Measurements from ENCODE around the gene CTBP2.

DNA sequence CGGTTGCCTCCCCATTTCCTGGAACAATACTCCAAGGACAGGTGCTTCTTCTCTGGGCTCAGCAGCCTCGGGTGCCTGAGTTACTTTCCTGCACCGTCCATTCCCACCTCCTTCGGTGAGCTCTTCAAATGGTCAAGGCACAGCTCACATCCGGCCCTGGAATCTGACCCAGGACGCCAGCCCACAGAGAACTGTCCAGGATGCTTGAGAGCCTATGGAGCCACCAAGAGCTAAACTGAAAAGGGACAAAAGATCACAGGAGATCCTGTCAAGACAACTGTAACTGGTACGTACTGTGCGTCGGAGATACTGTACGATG lies 72.5 kb downstream of the CTBP2 start:
- no peak for TF ChIP-seq YY1 (IDR thresholded peaks at IDR 0.05; ENCODE audit: insufficient read depth, insufficient replicate concordance, low read depth, low read length)
- TF ChIP-seq RFX5 (IDR thresholded peaks at IDR 0.05; ENCODE audit: low read depth, low read length), result no peak
- TF ChIP-seq ARHGAP35 (CRISPR knock-in tag; IDR thresholded peaks at IDR 0.05; ENCODE audit: borderline replicate concordance), result no peak
- TF ChIP-seq KLF13 (CRISPR knock-in tag; IDR thresholded peaks at IDR 0.05), result no peak
- no peak for TF ChIP-seq U2AF2 (IDR thresholded peaks at IDR 0.05; ENCODE audit: low read depth, low read length)
- TF ChIP-seq, protein P1, sequence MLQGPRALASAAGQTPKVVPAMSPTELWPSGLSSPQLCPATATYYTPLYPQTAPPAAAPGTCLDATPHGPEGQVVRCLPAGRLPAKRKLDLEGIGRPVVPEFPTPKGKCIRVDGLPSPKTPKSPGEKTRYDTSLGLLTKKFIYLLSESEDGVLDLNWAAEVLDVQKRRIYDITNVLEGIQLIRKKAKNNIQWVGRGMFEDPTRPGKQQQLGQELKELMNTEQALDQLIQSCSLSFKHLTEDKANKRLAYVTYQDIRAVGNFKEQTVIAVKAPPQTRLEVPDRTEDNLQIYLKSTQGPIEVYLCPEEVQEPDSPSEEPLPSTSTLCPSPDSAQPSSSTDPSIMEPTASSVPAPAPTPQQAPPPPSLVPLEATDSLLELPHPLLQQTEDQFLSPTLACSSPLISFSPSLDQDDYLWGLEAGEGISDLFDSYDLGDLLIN (CRISPR knock-in tag; IDR thresholded peaks at IDR 0.05; ENCODE audit: borderline replicate concordance), result no peak
- no peak for TF ChIP-seq SSRP1 (CRISPR knock-in tag; IDR thresholded peaks at IDR 0.05)

Data from HepG2 (cell line).